OCI-LY7 (cell line): ENCODE results near the gene CARS1. TPM values are rescaled to one million over a fixed set of nuclear protein-coding genes. Genes with fewer than 3 reads are reported as not detected.
"Not testable (repeated sequence)": the region's sequence is repeated elsewhere in the genome, so short reads cannot be mapped to it uniquely, and the experiment has no call there.

Experiments
- BruUV-seq: library from RNA; stranded (reverse); fragments of 400-500 nt; replicated peaks from 2 replicates; lab custom pipeline; 2021; lab: Mats Ljungman, UMichigan
- CTCF ChIA-PET: fragments of 300-600 bp; sonication (Branson Sonifier 250); formaldehyde crosslinking; loops from one replicate; lab custom pipeline; 2022; ENCODE audit warnings: antibody characterized with exemption; ENCODE audit not compliant: unreplicated experiment; lab: Charles Lee
- POLR2A ChIA-PET: fragments of 300-600 bp; sonication (Branson Sonifier 250); formaldehyde crosslinking; loops from one replicate; lab custom pipeline; 2022; ENCODE audit warnings: antibody characterized with exemption; lab: Charles Lee
- DNase-seq: peaks from one replicate; pipeline ENCODE4 v3.0.0-alpha.2; 2015; ENCODE audit warnings: low spot score
- H2AFZ ChIP-seq: fragments of 200-600 bp; sonication (generic), shearing (Covaris generic); 2 replicates; pipeline ENCODE4 v1.6.1; 2014; ENCODE audit warnings: mild to moderate bottlenecking, antibody characterized with exemption, low read length, moderate library complexity
- H3K27ac ChIP-seq: fragments of 200-600 bp; sonication (generic); 2 replicates; pipeline ENCODE4 v1.5.1; 2014; ENCODE audit warnings: mixed run types, low read depth, mild to moderate bottlenecking, moderate library complexity, low read length, inconsistent platforms; ENCODE audit not compliant: poor library complexity, severe bottlenecking
- H3K36me3 ChIP-seq: fragments of 200-600 bp; sonication (generic); 2 replicates; pipeline ENCODE4 v1.6.1; 2014; ENCODE audit warnings: mild to moderate bottlenecking, antibody characterized with exemption, low read length, moderate library complexity, mixed read lengths; ENCODE audit not compliant: insufficient read depth
- H3K4me1 ChIP-seq: fragments of 200-600 bp; sonication (generic); 2 replicates; pipeline ENCODE4 v1.5.1; 2014; ENCODE audit warnings: mild to moderate bottlenecking, low read length; ENCODE audit not compliant: insufficient read depth, poor library complexity, severe bottlenecking
- H3K4me2 ChIP-seq: fragments of 200-600 bp; sonication (generic); 2 replicates; pipeline ENCODE4 v1.6.1; 2014; ENCODE audit warnings: mild to moderate bottlenecking, low read length
- H3K4me3 ChIP-seq: fragments of 200-600 bp; sonication (generic); 2 replicates; pipeline ENCODE4 v1.5.1; 2014; ENCODE audit warnings: mild to moderate bottlenecking, low read depth, low read length; ENCODE audit not compliant: poor library complexity, severe bottlenecking
- H3K79me2 ChIP-seq: fragments of 200-600 bp; sonication (generic); 2 replicates; pipeline ENCODE4 v1.6.1; 2016; ENCODE audit warnings: low read depth, mild to moderate bottlenecking, low read length, moderate library complexity, mixed read lengths; ENCODE audit not compliant: insufficient read depth
- H3K9me2 ChIP-seq: fragments of 200-600 bp; sonication (generic); 2 replicates; pipeline ENCODE4 v1.6.1; 2016; ENCODE audit warnings: mild to moderate bottlenecking, low read length, mixed read lengths; ENCODE audit not compliant: insufficient read depth
- H3K9me3 ChIP-seq: fragments of 200-600 bp; sonication (generic); 2 replicates; pipeline ENCODE4 v1.6.1; 2014; ENCODE audit warnings: mild to moderate bottlenecking, mixed run types, low read length, mixed read lengths
- H4K20me1 ChIP-seq: fragments of 200-600 bp; sonication (generic); 2 replicates; pipeline ENCODE4 v1.6.1; 2014; ENCODE audit warnings: mild to moderate bottlenecking, antibody characterized with exemption, low read length, moderate library complexity, mixed read lengths; ENCODE audit not compliant: insufficient read depth
- EZH2phosphoT487 ChIP-seq: fragments of 200-600 bp; sonication (generic); IDR thresholded peaks from 2 replicates; pipeline ENCODE4 v1.6.1; 2018; ENCODE audit warnings: low read depth, borderline replicate concordance, mild to moderate bottlenecking, mixed run types, antibody characterized with exemption, low read length, moderate library complexity, mixed read lengths
- intact Hi-C: fragments of 100-400 bp; cut with micrococcal nuclease; formaldehyde crosslinking; loops from one replicate; pipeline ENCODE4 v1.10.0; 2022; ENCODE audit not compliant: unreplicated experiment
- total RNA-seq, 2 experiments: library from RNA; depleted of rRNA in 1 of 2; stranded (reverse); fragments of >200 nt in 1 of 2; shearing (Covaris generic) in 1 of 2; gene quantifications; 2 replicates each; pipeline ENCODE4 v1.2.3, GENCODE V29; 2014 to 2022
- TF ChIP-seq, protein P1 (sequence below): fragments of 200-600 bp; sonication (generic); conservative IDR thresholded peaks from 2 replicates; pipeline ENCODE4 v1.5.1; 2014; ENCODE audit warnings: mild to moderate bottlenecking, antibody characterized with exemption, low read length, moderate library complexity, mixed read lengths

Gene CARS1
- total RNA-seq, 2 experiments from 2014 or later, result 58.3 to 88.8 TPM

DNA sequence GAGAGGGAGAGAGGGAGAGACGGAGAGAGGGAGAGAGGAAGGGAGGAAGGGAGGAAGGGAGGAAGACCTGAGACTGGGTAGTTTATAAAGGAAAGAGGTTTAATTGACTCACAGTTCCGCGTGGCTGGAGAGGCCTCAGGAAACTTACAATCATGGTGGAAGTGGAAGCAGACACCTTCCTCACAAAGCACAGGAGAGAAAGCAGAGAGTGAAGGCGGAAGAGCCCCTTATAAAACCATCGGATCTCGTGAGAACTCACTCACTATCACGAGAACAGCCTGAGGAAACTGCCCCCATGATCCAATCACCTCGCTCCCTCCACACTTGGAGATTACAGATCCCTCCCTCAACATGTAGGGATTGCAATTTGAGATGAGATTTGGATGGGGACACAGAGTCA is 12.2 kb upstream of the CARS1 start:
- no TSS peak for BruUV-seq
- Histone ChIP-seq H4K20me1 (no peaks in the 10 kb centered on the region), H3K36me3 (no peaks in the 10 kb centered on the region), H3K4me2 (no peak overlapping the region), H3K9me2 (no peaks in the 10 kb centered on the region), H3K27ac (no peak overlapping the region), H3K79me2 (no peaks in the 10 kb centered on the region), H2AFZ (no peak overlapping the region), H3K4me3 (no peak overlapping the region), H3K9me3 (no peaks in the 10 kb centered on the region), H3K4me1 (no peaks in the 10 kb centered on the region)
- intact Hi-C loops, result no loop called here
- TF ChIP-seq, protein P1, sequence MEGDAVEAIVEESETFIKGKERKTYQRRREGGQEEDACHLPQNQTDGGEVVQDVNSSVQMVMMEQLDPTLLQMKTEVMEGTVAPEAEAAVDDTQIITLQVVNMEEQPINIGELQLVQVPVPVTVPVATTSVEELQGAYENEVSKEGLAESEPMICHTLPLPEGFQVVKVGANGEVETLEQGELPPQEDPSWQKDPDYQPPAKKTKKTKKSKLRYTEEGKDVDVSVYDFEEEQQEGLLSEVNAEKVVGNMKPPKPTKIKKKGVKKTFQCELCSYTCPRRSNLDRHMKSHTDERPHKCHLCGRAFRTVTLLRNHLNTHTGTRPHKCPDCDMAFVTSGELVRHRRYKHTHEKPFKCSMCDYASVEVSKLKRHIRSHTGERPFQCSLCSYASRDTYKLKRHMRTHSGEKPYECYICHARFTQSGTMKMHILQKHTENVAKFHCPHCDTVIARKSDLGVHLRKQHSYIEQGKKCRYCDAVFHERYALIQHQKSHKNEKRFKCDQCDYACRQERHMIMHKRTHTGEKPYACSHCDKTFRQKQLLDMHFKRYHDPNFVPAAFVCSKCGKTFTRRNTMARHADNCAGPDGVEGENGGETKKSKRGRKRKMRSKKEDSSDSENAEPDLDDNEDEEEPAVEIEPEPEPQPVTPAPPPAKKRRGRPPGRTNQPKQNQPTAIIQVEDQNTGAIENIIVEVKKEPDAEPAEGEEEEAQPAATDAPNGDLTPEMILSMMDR, result no peak
- TF ChIP-seq EZH2phosphoT487, result no peak
- CTCF ChIA-PET, result no interaction called here
- DNase-seq, result no peak
- POLR2A ChIA-PET, result no interaction called here

DNA sequence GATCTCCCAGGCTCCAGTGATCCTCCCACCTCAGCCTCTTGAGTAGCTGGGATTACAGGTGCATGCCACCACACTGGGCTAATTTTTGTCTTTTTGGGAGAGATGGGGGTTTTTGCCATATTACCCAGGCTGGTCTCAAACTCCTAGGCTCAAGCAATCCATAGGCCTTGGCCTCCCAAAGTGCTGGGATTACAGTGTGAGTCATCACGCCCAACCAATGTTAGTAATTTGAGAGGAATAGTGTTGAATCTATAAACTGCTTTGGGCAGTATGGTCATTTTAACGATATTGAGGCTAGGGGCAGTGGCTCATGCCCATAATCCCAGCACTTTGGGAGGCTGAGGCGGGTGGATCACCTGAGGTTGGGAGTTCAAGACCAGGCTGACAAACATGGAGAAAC is 9.1 kb upstream of the CARS1 start:
- H2AFZ ChIP-seq, H3K4me2 ChIP-seq, H3K9me3 ChIP-seq, H3K9me2 ChIP-seq, CTCF ChIA-PET, H3K79me2 ChIP-seq, H3K27ac ChIP-seq, H3K4me3 ChIP-seq, H4K20me1 ChIP-seq, DNase-seq, H3K36me3 ChIP-seq, BruUV-seq, intact Hi-C loops, POLR2A ChIA-PET, H3K4me1 ChIP-seq: not testable (repeated sequence)

DNA sequence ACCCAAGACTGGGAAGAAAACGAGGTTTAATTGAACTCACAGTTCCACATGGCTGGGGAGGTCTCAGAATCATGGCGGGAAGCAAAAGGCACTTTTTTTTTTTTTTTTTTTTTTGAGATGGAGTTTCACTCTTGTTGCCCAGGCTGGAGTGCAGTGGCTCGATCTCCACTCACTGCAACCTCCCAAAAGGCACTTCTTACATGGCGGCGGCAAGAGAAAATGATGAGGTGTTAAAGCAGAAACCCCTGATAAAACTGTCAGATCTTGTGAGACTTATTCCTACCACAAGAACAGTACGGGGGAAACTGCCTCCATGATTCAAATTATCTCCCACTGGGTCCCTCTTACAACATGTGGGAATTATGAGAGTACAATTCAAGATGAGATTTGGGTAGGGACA is 7.5 kb upstream of the CARS1 start:
- POLR2A ChIA-PET, H3K36me3 ChIP-seq, intact Hi-C loops, CTCF ChIA-PET, H3K9me2 ChIP-seq, H3K27ac ChIP-seq, H3K4me1 ChIP-seq, DNase-seq, H3K4me3 ChIP-seq, H3K9me3 ChIP-seq, H2AFZ ChIP-seq, H3K4me2 ChIP-seq, H4K20me1 ChIP-seq, BruUV-seq, H3K79me2 ChIP-seq: not testable (repeated sequence)

DNA sequence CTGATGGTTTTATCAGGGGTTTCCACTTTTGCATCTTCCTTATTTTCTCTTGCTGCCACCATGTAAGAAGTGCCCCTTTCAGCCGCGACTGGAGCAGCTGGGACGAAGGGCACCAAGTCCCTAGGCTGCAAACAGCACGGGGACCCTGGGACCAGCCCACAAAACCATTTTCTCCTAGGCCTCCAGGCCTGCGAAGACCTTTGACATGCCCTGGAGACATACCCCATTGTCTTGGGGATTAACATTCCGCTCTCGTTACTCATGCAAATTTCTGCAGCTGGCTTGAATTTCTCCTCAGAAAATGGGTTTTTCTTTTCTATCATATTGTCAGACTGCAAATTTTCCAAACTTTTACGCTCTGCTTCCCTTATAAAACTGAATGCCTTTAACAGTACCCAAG is 6.7 kb upstream of the CARS1 start:
- H3K9me2 ChIP-seq, H3K4me3 ChIP-seq, BruUV-seq, H3K9me3 ChIP-seq, H4K20me1 ChIP-seq, H3K27ac ChIP-seq, H3K4me1 ChIP-seq, intact Hi-C loops, DNase-seq, H3K4me2 ChIP-seq, H3K79me2 ChIP-seq, CTCF ChIA-PET, H2AFZ ChIP-seq, H3K36me3 ChIP-seq: not testable (repeated sequence)
- POLR2A ChIA-PET, result interaction anchor here (0.6 kb wide), 1 partner anchor 1281 kb away, joined by 3 read pairs; no protein-coding TSS in a partner anchor

DNA sequence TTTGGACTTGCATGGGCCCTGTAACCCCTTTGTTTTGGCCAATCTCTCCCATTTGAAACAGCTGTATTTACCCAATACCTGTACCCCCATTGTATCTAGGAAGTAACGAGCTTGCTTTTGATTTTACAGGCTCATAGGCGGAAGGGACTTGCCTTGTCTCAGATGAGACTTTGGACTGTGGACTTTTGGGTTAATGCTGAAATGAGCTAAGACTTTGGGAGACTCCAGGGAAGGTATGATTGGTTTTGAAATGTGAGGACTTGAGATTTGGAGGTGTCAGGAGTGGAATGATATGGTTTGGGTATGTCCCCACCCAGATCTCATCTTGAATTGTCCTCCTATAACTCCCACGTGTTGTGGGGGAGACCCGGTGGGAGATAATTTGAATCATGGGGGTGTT is 6.2 kb upstream of the CARS1 start:
- H3K4me2 ChIP-seq, H3K9me2 ChIP-seq, H3K4me3 ChIP-seq, BruUV-seq, H4K20me1 ChIP-seq, CTCF ChIA-PET, DNase-seq, H3K36me3 ChIP-seq, H3K9me3 ChIP-seq, H3K79me2 ChIP-seq, intact Hi-C loops, H2AFZ ChIP-seq, H3K4me1 ChIP-seq, H3K27ac ChIP-seq: not testable (repeated sequence)
- POLR2A ChIA-PET, result interaction anchor here (0.5 to 0.6 kb wide), 2 partner anchors 202 to 1281 kb away, joined by 3 read pairs; no protein-coding TSS in a partner anchor
